HG02588 (cell line): ENCODE measurements around the gene SLC4A9.
A peak's percentile ranks its signal among the peaks of the same experiment; 100 is the strongest.

Experiments
- ATAC-seq: cut with Tn5 transposase; IDR thresholded peaks from one replicate; pipeline ENCODE4 v1.9.1; 2021; ENCODE audit warnings: mild to moderate bottlenecking, moderate library complexity; ENCODE audit not compliant: unreplicated experiment

SLC4A9 gene

DNA sequence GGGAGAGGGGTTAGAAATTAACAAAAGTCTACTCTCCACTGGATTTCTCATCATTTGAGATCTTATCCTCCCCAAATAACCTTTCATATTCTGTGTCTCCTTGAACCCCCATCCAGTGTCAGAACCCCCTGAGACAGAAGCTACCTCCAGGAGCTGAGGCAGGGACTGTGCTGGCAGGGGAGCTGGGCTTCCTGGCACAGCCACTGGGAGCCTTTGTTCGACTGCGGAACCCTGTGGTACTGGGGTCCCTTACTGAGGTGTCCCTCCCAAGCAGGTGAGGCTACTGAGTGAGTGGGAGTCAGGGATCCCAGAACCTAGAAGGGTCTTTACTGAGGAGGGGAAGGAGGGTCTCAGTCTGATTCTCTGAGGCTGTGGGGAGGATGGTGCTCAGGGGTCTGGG is 1.9 kb downstream of the SLC4A9 start:
- ATAC-seq: no peak

GRCh38 chr5:140362311-140362710 is 2.3 kb downstream of the SLC4A9 start:
- ATAC-seq: no peak

DNA sequence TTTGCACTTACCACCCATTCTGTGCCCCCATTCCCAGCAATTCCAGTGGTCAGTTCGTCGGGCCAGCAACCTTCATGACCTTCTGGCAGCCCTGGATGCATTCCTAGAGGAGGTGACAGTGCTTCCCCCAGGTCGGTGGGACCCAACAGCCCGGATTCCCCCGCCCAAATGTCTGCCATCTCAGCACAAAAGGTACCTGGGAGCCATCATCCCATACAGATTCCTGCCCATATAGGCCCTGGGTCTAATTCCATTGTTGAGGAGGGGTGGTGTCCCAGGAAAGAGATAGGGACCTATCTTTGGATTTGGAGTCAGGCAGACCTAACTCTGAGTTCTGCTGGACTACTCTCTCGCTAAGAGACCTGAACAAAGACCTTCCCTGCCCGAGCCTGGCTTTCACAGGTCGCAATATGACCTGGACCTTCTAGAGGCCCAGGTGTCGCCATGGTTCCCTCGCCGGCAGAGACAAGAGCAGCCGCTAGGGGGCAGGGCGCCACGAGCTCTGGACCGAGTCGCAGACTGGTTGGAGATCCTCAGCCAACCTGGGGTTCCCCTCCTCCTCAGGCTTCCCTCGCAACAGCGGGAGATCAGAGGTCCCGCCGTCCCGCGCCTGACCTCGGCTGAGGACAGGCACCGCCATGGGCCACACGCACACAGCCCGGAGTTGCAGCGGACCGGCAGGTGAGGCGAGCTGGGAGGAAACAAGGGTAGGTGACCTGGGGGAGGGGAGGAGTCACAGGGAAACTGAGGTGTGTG is 3.1 kb downstream of the SLC4A9 start:
- ATAC-seq: peak; percentile 90

GRCh38 chr5:140363631-140364471 is 3.9 kb downstream of the SLC4A9 start:
- no peak for ATAC-seq

- ATAC-seq: no peak
Observed at GRCh38 chr5:140364472-140364765, 4.4 kb downstream of the SLC4A9 start.

DNA sequence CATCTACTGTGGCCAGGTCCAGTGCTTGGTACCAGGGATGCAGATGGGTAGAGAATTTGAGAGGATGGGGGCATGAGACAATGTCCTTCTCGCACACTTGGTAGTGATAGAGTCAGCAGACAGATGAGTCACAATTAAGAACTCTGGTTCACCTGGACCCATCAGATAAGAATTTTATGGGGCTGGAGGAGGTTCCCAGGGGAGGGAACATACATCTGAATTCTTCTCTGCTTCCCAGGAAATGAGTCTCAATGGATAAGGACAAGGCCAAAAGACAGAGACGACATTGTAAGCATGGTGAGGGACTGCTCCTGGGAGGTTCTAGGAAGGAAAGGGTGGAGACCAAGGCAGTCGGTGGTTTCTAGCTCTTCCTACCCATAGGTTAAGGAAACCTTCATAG is 5.3 kb downstream of the SLC4A9 start:
- ATAC-seq: no peak

DNA sequence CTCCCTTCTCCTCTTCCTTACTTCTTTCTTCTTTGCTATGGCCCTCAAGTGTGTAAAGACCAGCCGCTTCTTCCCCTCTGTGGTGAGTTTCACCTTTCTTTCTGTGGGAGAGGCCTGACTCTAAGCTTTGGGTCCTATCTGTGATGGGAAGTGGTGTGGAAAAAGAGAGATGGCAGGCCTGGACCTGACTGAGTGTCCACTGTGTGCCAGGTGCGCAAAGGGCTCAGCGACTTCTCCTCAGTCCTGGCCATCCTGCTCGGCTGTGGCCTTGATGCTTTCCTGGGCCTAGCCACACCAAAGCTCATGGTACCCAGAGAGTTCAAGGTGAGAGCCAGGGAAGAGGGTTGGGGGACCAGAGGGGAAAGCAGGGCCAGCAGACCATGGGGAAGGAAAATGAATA is 5.9 kb downstream of the SLC4A9 start:
- no peak for ATAC-seq

DNA sequence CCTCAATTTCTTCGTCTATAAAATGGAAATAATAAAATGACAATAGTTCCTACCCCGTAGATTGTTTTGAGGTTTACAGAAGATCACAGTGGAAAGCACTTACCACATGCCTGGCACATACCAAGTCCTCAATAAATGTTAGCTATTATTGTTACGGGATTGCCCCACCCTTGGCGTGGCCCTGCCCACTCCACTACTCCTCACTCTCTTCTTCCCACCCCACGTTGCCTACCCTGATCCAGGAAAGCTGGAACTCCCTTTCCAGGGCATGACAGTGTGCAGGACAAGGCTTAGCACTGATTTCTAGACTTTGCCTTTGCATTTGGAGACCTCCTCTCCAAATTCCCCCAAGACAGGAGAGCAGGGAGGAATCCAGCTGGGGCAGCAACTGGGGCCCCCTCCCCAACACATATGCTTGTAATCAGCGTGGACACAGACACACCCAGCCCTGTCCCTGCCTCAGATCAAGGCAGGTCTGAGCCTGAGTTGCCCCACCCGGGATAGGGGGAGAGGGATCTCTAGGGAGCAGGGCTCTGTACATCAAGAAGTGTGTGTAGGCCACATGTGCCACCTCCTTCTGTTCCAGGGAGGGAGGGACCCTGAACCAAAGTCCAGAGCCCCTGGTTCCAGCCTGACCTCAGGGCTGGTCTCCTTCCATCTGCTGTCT is 6.7 kb downstream of the SLC4A9 start:
- ATAC-seq: no peak

GRCh38 chr5:140367256-140368013 is 7.4 kb downstream of the SLC4A9 start:
- no peak for ATAC-seq

- ATAC-seq: no peak
Observed at GRCh38 chr5:140371356-140372151, 11.6 kb downstream of the SLC4A9 start.

- ATAC-seq: no peak
Observed at GRCh38 chr5:140372971-140373487, 13.0 kb downstream of the SLC4A9 start.

DNA sequence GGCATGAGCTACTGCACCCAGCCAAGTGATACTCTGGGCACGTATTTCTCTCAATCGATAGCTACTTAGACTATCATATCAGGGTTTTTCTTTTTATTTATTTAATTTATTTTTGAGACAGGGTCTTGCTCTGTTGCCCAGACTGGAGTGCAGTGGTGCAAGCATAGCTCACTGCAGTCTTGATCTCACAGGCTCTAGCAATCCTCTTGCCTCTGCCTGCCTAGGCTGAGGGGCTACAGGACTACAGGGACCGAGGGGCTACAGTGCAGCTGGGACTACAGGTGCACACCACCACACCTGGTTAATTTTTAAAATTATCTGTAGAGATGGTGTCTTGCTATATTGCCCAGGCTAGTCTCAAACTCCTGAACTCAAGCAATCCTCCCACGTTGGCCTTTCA is 21.4 kb downstream of the SLC4A9 start:
- no peak for ATAC-seq

- no peak for ATAC-seq
Observed at GRCh38 chr5:140381972-140382371, 22.0 kb downstream of the SLC4A9 start.

- no peak for ATAC-seq
Observed at GRCh38 chr5:140382866-140383265, 22.9 kb downstream of the SLC4A9 start.

GRCh38 chr5:140383300-140383699 is 23.3 kb downstream of the SLC4A9 start:
- no peak for ATAC-seq

DNA sequence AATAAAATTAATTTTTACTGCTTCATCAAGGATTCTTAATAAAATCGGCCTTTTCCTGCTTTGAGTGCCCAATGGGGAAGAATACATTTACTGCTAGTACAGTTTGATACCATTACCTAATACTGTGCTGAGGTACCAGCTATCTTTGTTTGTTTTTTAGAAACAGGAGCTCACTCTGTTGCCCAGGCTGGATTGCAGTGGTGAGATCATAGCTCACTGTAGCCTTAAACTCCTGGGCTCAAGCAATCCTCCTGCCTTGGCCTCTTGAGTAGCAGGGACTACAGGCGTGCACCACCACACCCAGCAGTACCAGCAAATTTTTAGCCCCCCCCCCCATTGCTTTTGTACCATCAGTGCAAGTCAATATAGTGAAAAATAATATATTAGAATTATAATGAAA is 28.1 kb downstream of the SLC4A9 start:
- no peak for ATAC-seq

DNA sequence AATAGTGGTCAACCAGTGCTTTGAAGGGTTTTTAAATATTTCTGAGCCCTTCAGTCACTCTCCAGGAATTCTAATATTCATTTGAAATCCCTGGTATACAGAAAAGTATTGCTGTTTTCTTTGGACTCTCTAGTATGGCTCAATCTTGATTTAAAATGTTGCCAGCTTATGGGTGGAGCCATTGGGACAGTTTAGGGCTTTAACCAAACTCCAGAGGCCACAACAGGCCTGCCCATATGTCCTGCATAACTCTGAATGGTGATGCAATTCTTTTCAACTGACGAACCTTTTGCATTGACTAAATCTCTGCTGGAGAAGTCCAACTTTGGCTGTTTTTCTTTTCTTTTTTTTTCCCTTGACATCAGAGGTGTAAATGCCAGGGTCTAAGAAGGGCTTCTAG is 31.3 kb downstream of the SLC4A9 start:
- no peak for ATAC-seq

- no peak for ATAC-seq
Observed at GRCh38 chr5:140391732-140392131, 31.7 kb downstream of the SLC4A9 start.

- no peak for ATAC-seq
Observed at GRCh38 chr5:140393738-140394137, 33.7 kb downstream of the SLC4A9 start.

- no peak for ATAC-seq
Observed at GRCh38 chr5:140398379-140398811, 38.4 kb downstream of the SLC4A9 start.
